Cerebellar nuclear complex (tissue), 1 donor: ENCODE data around the gene DDA1.

Experiments used
- DNase-seq, 2 experiments: peaks; one replicate each; lab custom pipeline; 2025; lab: John Stamatoyannopoulos, UW

The DDA1 gene

GRCh38 chr19:17312189-17313113 is 3.1 kb downstream of the DDA1 start:
- no peak for DNase-seq

GRCh38 chr19:17314007-17314593 is 4.7 kb downstream of the DDA1 start:
- DNase-seq = no peak

- no peak for DNase-seq
Observed at GRCh38 chr19:17318966-17319365, 9.6 kb downstream of the DDA1 start.

GRCh38 chr19:17319473-17320238 is 10.3 kb downstream of the DDA1 start:
- no peak for DNase-seq

GRCh38 chr19:17320435-17320834 is 11.1 kb downstream of the DDA1 start:
- no peak for DNase-seq

- no peak for DNase-seq
Observed at GRCh38 chr19:17321655-17322489, 12.5 kb downstream of the DDA1 start.

- DNase-seq = no peak
Observed at GRCh38 chr19:17322854-17323253, 13.5 kb downstream of the DDA1 start.

- DNase-seq = no peak
Observed at GRCh38 chr19:17323300-17323963, 14.1 kb downstream of the DDA1 start.

GRCh38 chr19:17323964-17324332 is 14.6 kb downstream of the DDA1 start:
- DNase-seq = no peak

GRCh38 chr19:17324357-17325114 is 15.2 kb downstream of the DDA1 start:
- DNase-seq = no peak

GRCh38 chr19:17325133-17325532 is 15.8 kb downstream of the DDA1 start:
- DNase-seq = no peak

- no peak for DNase-seq
Observed at GRCh38 chr19:17325881-17326594, 16.7 kb downstream of the DDA1 start.

- DNase-seq = no peak
Observed at GRCh38 chr19:17326595-17326966, 17.2 kb downstream of the DDA1 start.

- no peak for DNase-seq
Observed at GRCh38 chr19:17327068-17327653, 17.8 kb downstream of the DDA1 start.

- no peak for DNase-seq
Observed at GRCh38 chr19:17327654-17328516, 18.5 kb downstream of the DDA1 start.

GRCh38 chr19:17328517-17329365 is 19.4 kb downstream of the DDA1 start:
- DNase-seq = no peak
